Measurements from ENCODE around the gene TMEM176B.

TMEM176B gene

GRCh38 chr7:150845421-150845861 is 45.3 kb upstream of the TMEM176B start:
- no peak overlapping the region for H3K27ac ChIP-seq
- TF ChIP-seq CTCF (conservative IDR thresholded peaks at IDR 0.05) (no peak), ZFX (IDR thresholded peaks at IDR 0.05) (no peak)

GRCh38 chr7:150842716-150843115 is 42.6 kb upstream of the TMEM176B start:
- no peak overlapping the region for H3K27ac ChIP-seq
- TF ChIP-seq ZFX (IDR thresholded peaks at IDR 0.05) (no peak), CTCF (conservative IDR thresholded peaks at IDR 0.05) (no peak)

GRCh38 chr7:150842018-150842417 is 41.9 kb upstream of the TMEM176B start:
- no peak for TF ChIP-seq ZFX (IDR thresholded peaks at IDR 0.05)
- TF ChIP-seq CTCF (conservative IDR thresholded peaks at IDR 0.05), result no peak
- no peak overlapping the region for H3K27ac ChIP-seq

- TF ChIP-seq CTCF (conservative IDR thresholded peaks at IDR 0.05), result no peak
- no peak for TF ChIP-seq ZFX (IDR thresholded peaks at IDR 0.05)
Measured at GRCh38 chr7:150838965-150839650, 38.9 kb upstream of the TMEM176B start.

GRCh38 chr7:150835702-150836280 is 35.6 kb upstream of the TMEM176B start:
- TF ChIP-seq ZFX (IDR thresholded peaks at IDR 0.05), result no peak
- TF ChIP-seq CTCF (conservative IDR thresholded peaks at IDR 0.05), result no peak
- H3K27ac ChIP-seq, result no peak overlapping the region

More at GRCh38 chr7:150838965-150839650, 38.9 kb upstream of the TMEM176B start:
- H3K27ac ChIP-seq, result no peak overlapping the region

- TF ChIP-seq ZFX (IDR thresholded peaks at IDR 0.05) (no peak), CTCF (conservative IDR thresholded peaks at IDR 0.05) (no peak)
- no peak overlapping the region for H3K27ac ChIP-seq
Measured at GRCh38 chr7:150835019-150835418, 34.9 kb upstream of the TMEM176B start.

- TF ChIP-seq CTCF (conservative IDR thresholded peaks at IDR 0.05) (no peak), ZFX (IDR thresholded peaks at IDR 0.05) (no peak)
- H3K27ac ChIP-seq, result no peak overlapping the region
Measured at GRCh38 chr7:150831851-150832250, 31.7 kb upstream of the TMEM176B start.

Measured in C4-2B (cell line).